H9 (cell line): Measurements from ENCODE around the gene FETUB. TPM values are rescaled to one million over a fixed set of nuclear protein-coding genes. Genes with fewer than 3 reads are reported as not detected.

Source experiments
- DNase-seq: peaks from one replicate; pipeline ENCODE4 v3.0.0-alpha.2; 2017
- H2AFZ ChIP-seq: one replicate; pipeline ENCODE4 v1.6.1; 2013; ENCODE audit warnings: mild to moderate bottlenecking, low read length, control low read depth, moderate library complexity
- H2AK5ac ChIP-seq: 2 replicates; pipeline ENCODE4 v1.6.1; 2013; ENCODE audit warnings: low read length, control low read depth, mixed read lengths; ENCODE audit not compliant: insufficient read length
- H2BK120ac ChIP-seq: one replicate; pipeline ENCODE4 v1.6.1; 2013; ENCODE audit warnings: low read depth, mild to moderate bottlenecking, low read length, control low read depth, inconsistent platforms; ENCODE audit not compliant: poor library complexity, severe bottlenecking
- H2BK12ac ChIP-seq: 2 replicates; pipeline ENCODE4 v1.6.1; 2013; ENCODE audit warnings: low read length, control low read depth, mixed read lengths, low read depth; ENCODE audit not compliant: insufficient read length
- H2BK15ac ChIP-seq: 2 replicates; pipeline ENCODE4 v1.6.1; 2013; ENCODE audit warnings: low read depth, low read length, control low read depth
- H2BK20ac ChIP-seq: one replicate; pipeline ENCODE4 v1.6.1; 2013; ENCODE audit warnings: low read depth, mild to moderate bottlenecking, low read length, control low read depth, inconsistent platforms; ENCODE audit not compliant: poor library complexity, severe bottlenecking
- H2BK5ac ChIP-seq: 2 replicates; pipeline ENCODE4 v1.6.1; 2013; ENCODE audit warnings: low read length, control low read depth, mixed read lengths; ENCODE audit not compliant: insufficient read length
- H3K14ac ChIP-seq: 2 replicates; pipeline ENCODE4 v1.6.1; 2013; ENCODE audit warnings: low read length, control low read depth; ENCODE audit not compliant: insufficient read depth
- H3K18ac ChIP-seq: 2 replicates; pipeline ENCODE4 v1.6.1; 2013; ENCODE audit warnings: low read depth, mild to moderate bottlenecking, mixed read lengths, low read length, control low read depth; ENCODE audit not compliant: insufficient read length
- H3K23ac ChIP-seq: 2 replicates; pipeline ENCODE4 v1.6.1; 2013; ENCODE audit warnings: low read length, control low read depth, mixed read lengths, low read depth; ENCODE audit not compliant: insufficient read length
- H3K23me2 ChIP-seq: 2 replicates; pipeline ENCODE4 v1.6.1; 2013; ENCODE audit warnings: low read depth, mild to moderate bottlenecking, mixed read lengths, low read length, control low read depth; ENCODE audit not compliant: insufficient read length, poor library complexity, severe bottlenecking
- H3K27ac ChIP-seq: 2 replicates; pipeline ENCODE4 v1.5.1; 2013; ENCODE audit warnings: low read length, control low read depth, mixed read lengths, low read depth; ENCODE audit not compliant: insufficient read length
- H3K27me3 ChIP-seq: 2 replicates; pipeline ENCODE4 v1.6.1; 2013; ENCODE audit warnings: low read length, control low read depth, inconsistent platforms; ENCODE audit not compliant: insufficient read depth
- H3K4ac ChIP-seq: 2 replicates; pipeline ENCODE4 v1.6.1; 2013; ENCODE audit warnings: low read depth, mild to moderate bottlenecking, control low read depth, inconsistent platforms, low read length, moderate library complexity
- H3K4me1 ChIP-seq: 2 replicates; pipeline ENCODE4 v1.6.1; 2013; ENCODE audit warnings: low read length, control low read depth, inconsistent platforms; ENCODE audit not compliant: insufficient read depth
- H3K4me2 ChIP-seq: 2 replicates; pipeline ENCODE4 v1.6.1; 2013; ENCODE audit warnings: low read length, control low read depth, mixed read lengths; ENCODE audit not compliant: insufficient read length, insufficient read depth
- H3K56ac ChIP-seq: 2 replicates; pipeline ENCODE4 v1.6.1; 2013; ENCODE audit warnings: low read depth, mild to moderate bottlenecking, mixed read lengths, low read length, control low read depth; ENCODE audit not compliant: insufficient read length
- H3K79me1 ChIP-seq: 2 replicates; pipeline ENCODE4 v1.6.1; 2013; ENCODE audit warnings: low read depth, mild to moderate bottlenecking, moderate library complexity, low read length, control low read depth, inconsistent platforms; ENCODE audit not compliant: insufficient read depth, poor library complexity, severe bottlenecking
- H3K79me2 ChIP-seq: 2 replicates; pipeline ENCODE4 v1.6.1; 2013; ENCODE audit warnings: low read length, control low read depth, inconsistent platforms; ENCODE audit not compliant: insufficient read depth
- H3K9ac ChIP-seq: 2 replicates; pipeline ENCODE4 v1.6.1; 2013; ENCODE audit warnings: low read length, control low read depth, mixed read lengths; ENCODE audit not compliant: insufficient read length; ENCODE audit errors: extremely low read depth
- H3K9me3 ChIP-seq: one replicate; pipeline ENCODE4 v1.6.1; 2013; ENCODE audit warnings: low read depth, low read length, inconsistent platforms; ENCODE audit not compliant: control insufficient read depth
- H3T11ph ChIP-seq: one replicate; pipeline ENCODE4 v1.6.1; 2013; ENCODE audit warnings: mild to moderate bottlenecking, low read length, control low read depth, inconsistent platforms
- H4K20me1 ChIP-seq: one replicate; pipeline ENCODE4 v1.6.1; 2013; ENCODE audit not compliant: control insufficient read depth, insufficient read length, insufficient read depth
- H4K5ac ChIP-seq: 2 replicates; pipeline ENCODE4 v1.6.1; 2013; ENCODE audit warnings: low read depth, mild to moderate bottlenecking, mixed read lengths, low read length, control low read depth; ENCODE audit not compliant: insufficient read length
- H4K8ac ChIP-seq: replicated peaks from 2 replicates; pipeline ENCODE4 v1.6.1; 2013; ENCODE audit warnings: low read length, control low read depth, mixed read lengths, low read depth; ENCODE audit not compliant: insufficient read length
- H4K91ac ChIP-seq: 2 replicates; pipeline ENCODE4 v1.6.1; 2013; ENCODE audit warnings: low read depth, mild to moderate bottlenecking, moderate library complexity, mixed read lengths, low read length, control low read depth; ENCODE audit not compliant: insufficient read length
- H3K27ac Mint-ChIP-seq, 3 experiments: 2 replicates in 2 of 3; 3 replicates in 1 of 3; pipeline ENCODE4 v1.8.0; 2020 to 2021; ENCODE audit warnings: mixed read lengths in 3 of 3, mild to moderate bottlenecking in 1 of 3, moderate library complexity in 1 of 3
- H3K27me3 Mint-ChIP-seq: 2 replicates; pipeline ENCODE4 v1.8.0; 2021; ENCODE audit warnings: low read depth, mild to moderate bottlenecking, moderate library complexity, mixed read lengths
- H3K36me3 Mint-ChIP-seq, 3 experiments: 2 replicates in 2 of 3; 3 replicates in 1 of 3; pipeline ENCODE4 v1.8.0; 2020 to 2021; ENCODE audit warnings: low read depth in 3 of 3, mixed read lengths in 3 of 3; ENCODE audit not compliant: insufficient read depth in 1 of 3
- H3K4me1 Mint-ChIP-seq, 2 experiments: 2 replicates each; pipeline ENCODE4 v1.8.0; 2020; ENCODE audit warnings: mixed read lengths in 2 of 2
- H3K4me3 Mint-ChIP-seq, 2 experiments: 2 replicates in 1 of 2; 3 replicates in 1 of 2; pipeline ENCODE4 v1.8.0; 2020 to 2021; ENCODE audit warnings: mild to moderate bottlenecking in 2 of 2, mixed read lengths in 2 of 2, moderate library complexity in 1 of 2
- H3K9me3 Mint-ChIP-seq, 2 experiments: 2 replicates in 1 of 2; 3 replicates in 1 of 2; pipeline ENCODE4 v1.8.0; 2020; ENCODE audit warnings: mild to moderate bottlenecking in 2 of 2, mixed read lengths in 2 of 2, moderate library complexity in 1 of 2
- WGBS: extraction: QIAGEN DNeasy Blood & Tissue Kit; methylation state at CpG from one replicate; pipeline ENCODE4 v1.1.7; 2013; ENCODE audit warnings: missing lambda C conversion rate, low lambda C conversion rate, mixed read lengths; ENCODE audit not compliant: insufficient read length; ENCODE audit errors: extremely low coverage; 5-methylcytosine and 5-hydroxymethylcytosine counted together
- total RNA-seq: library from RNA; stranded (reverse); gene quantifications from 2 replicates; pipeline ENCODE4 v1.2.1, GENCODE V29; 2021
- TF ChIP-seq, protein P1 (sequence below): fragments of 200-600 bp; sonication (generic); conservative IDR thresholded peaks from 3 replicates; pipeline ENCODE4 v1.8.0; 2021; ENCODE audit warnings: antibody characterized with exemption, mild to moderate bottlenecking

The FETUB gene
- total RNA-seq, 1 experiment from 2014 or later = not detected

DNA sequence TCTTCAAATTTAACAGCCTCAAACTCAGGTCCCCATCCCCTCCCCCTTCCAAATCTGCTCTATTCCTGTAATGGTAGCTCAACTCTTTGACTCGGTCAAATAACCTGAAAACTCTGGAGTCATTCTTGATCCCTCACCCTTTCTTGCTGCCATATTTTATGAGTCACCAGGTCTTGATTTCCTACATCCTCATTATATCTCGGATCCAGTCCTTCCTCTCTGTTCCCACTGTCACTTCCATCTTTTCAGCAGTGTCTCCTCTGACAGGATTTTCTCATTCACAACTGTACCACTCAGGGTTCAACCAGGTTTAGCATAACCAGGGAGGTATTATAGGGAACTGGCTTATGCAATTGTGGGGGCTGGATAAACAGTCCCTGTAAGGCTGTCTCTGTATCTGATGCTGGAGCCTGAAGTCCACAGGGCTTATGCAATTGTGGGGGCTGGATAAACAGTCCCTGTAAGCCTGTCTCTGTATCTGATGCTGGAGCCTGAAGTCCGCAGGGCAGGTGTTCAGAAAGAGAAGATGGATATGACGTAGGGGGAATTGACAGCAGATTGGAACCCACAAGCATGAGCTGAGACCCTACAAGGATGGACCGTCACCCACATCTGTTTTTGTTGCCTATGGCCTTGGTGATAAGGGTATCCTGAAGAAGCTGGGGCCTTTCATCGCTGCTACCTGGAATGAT is 9.1 kb upstream of the FETUB start:
- Histone ChIP-seq H3K79me1 (no peaks in the 10 kb centered on the region), H3K27ac (no peak overlapping the region), H3K27me3 (no peaks in the 10 kb centered on the region), H3K4ac (no peak overlapping the region), H3K9me3 (no peaks in the 10 kb centered on the region), H3K23me2 (no peaks in the 10 kb centered on the region), H3K9ac (no peak overlapping the region), H3K79me2 (no peaks in the 10 kb centered on the region), H2AK5ac (no peak overlapping the region), H3K18ac (no peak overlapping the region), H3K4me1 (no peaks in the 10 kb centered on the region; the same call in 1 of the 2 replicates), H2BK5ac (no peak overlapping the region), H4K8ac (no peak overlapping the region), H3K14ac (no peak overlapping the region), H4K20me1 (no peaks in the 10 kb centered on the region), H2BK12ac (no peak overlapping the region), H2AFZ (no peak overlapping the region), H2BK20ac (no peak overlapping the region), H4K91ac (no peak overlapping the region), H3K23ac (no peak overlapping the region), H2BK120ac (no peak overlapping the region), H3K56ac (no peak overlapping the region), H3K4me2 (no peak overlapping the region), H4K5ac (no peak overlapping the region), H2BK15ac (no peak overlapping the region), H3T11ph (no peak overlapping the region)
- no CpG with 5 or more reads among the region's 6 CpGs for WGBS
- no peaks in the 10 kb centered on the region for H3K9me3 Mint-ChIP-seq
- no peak overlapping the region for H3K4me3 Mint-ChIP-seq
- H3K27ac Mint-ChIP-seq = no peak overlapping the region
- no peak for DNase-seq
- no peaks in the 10 kb centered on the region for H3K36me3 Mint-ChIP-seq
- H3K27me3 Mint-ChIP-seq = peaks cover 4% of the 10 kb centered on the region; the same call in 1 of the 2 replicates
- TF ChIP-seq, protein P1, sequence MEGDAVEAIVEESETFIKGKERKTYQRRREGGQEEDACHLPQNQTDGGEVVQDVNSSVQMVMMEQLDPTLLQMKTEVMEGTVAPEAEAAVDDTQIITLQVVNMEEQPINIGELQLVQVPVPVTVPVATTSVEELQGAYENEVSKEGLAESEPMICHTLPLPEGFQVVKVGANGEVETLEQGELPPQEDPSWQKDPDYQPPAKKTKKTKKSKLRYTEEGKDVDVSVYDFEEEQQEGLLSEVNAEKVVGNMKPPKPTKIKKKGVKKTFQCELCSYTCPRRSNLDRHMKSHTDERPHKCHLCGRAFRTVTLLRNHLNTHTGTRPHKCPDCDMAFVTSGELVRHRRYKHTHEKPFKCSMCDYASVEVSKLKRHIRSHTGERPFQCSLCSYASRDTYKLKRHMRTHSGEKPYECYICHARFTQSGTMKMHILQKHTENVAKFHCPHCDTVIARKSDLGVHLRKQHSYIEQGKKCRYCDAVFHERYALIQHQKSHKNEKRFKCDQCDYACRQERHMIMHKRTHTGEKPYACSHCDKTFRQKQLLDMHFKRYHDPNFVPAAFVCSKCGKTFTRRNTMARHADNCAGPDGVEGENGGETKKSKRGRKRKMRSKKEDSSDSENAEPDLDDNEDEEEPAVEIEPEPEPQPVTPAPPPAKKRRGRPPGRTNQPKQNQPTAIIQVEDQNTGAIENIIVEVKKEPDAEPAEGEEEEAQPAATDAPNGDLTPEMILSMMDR = no peak
- H3K4me1 Mint-ChIP-seq = peaks cover 6 to 7% of the 10 kb centered on the region in 2 experiments; a peak in 2 of 4 replicates
